ENCODE data around the gene CYB561A3. TPM values are rescaled to one million over a fixed set of nuclear protein-coding genes. Genes with fewer than 3 reads are reported as not detected.
A peak's percentile ranks its signal among the peaks of the same experiment; 100 is the strongest.

CYB561A3 gene
- total RNA-seq, 2 donors from 2014 or later, result 15.0 to 27.3 TPM

- H3K4me1 ChIP-seq, result peaks cover 0 to 32% of the 10 kb centered on the region in 2 donors
- no peak overlapping the region for H3K27ac ChIP-seq
- TF ChIP-seq, protein P1, sequence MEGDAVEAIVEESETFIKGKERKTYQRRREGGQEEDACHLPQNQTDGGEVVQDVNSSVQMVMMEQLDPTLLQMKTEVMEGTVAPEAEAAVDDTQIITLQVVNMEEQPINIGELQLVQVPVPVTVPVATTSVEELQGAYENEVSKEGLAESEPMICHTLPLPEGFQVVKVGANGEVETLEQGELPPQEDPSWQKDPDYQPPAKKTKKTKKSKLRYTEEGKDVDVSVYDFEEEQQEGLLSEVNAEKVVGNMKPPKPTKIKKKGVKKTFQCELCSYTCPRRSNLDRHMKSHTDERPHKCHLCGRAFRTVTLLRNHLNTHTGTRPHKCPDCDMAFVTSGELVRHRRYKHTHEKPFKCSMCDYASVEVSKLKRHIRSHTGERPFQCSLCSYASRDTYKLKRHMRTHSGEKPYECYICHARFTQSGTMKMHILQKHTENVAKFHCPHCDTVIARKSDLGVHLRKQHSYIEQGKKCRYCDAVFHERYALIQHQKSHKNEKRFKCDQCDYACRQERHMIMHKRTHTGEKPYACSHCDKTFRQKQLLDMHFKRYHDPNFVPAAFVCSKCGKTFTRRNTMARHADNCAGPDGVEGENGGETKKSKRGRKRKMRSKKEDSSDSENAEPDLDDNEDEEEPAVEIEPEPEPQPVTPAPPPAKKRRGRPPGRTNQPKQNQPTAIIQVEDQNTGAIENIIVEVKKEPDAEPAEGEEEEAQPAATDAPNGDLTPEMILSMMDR (IDR thresholded peaks at IDR 0.05), result no peak
- no peaks in the 10 kb centered on the region for H3K27me3 ChIP-seq
- no peak for DNase-seq (ENCODE audit: low spot score)
- no peaks in the 10 kb centered on the region for H3K9me3 ChIP-seq
- H3K4me3 ChIP-seq, result no peak overlapping the region
- peaks cover 53% of the 10 kb centered on the region for H3K36me3 ChIP-seq
These were observed 2.5 kb upstream of the CYB561A3 start for GRCh38 chr11:61364012-61364675.

- no peak for DNase-seq (ENCODE audit: low spot score)
- H3K4me3 ChIP-seq, result peak overlapping the region; percentile 66 to 70
- peaks cover 0 to 32% of the 10 kb centered on the region in 2 donors for H3K4me1 ChIP-seq
- H3K27me3 ChIP-seq, result no peaks in the 10 kb centered on the region
- H3K27ac ChIP-seq, result peak overlapping the region; percentile 98 to 99
- H3K36me3 ChIP-seq, result peaks cover 39% of the 10 kb centered on the region
- TF ChIP-seq, protein P1 (IDR thresholded peaks at IDR 0.05), result no peak
- no peaks in the 10 kb centered on the region for H3K9me3 ChIP-seq
These were observed 827 bp upstream of the CYB561A3 start for GRCh38 chr11:61362542-61362875.

DNA sequence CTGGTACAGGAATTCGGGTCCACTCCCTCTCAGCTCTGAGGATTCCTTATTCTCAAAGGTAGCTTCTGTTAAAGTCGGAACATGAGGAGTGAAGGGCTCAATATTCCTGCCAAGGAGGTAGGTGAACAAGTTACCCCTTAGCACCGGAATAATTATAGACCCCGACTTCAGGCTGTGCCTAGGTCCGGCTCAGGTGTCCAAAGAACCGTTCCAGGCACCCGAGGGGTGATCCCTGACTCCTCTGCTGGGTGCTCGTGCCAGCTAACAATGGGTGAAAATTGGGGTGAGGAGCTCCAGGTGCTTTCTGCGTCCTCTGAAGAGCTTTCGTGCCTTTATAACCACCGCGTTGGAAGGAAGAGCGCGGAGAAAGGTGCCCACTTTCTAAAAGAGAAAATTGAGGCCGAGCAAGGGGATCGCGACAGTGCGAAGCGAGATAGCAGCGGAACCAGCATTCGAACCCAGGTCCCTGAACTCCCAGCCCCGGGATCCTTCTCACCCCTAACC lies 393 bp downstream of the CYB561A3 start:
- Histone ChIP-seq H3K27ac (peak overlapping the region; percentile 98 to 99), H3K9me3 (no peaks in the 10 kb centered on the region), H3K27me3 (no peaks in the 10 kb centered on the region), H3K4me1 (peaks cover 0 to 32% of the 10 kb centered on the region in 2 donors), H3K36me3 (peaks cover 26% of the 10 kb centered on the region), H3K4me3 (peak overlapping the region; percentile 66 to 70)
- no peak for DNase-seq (ENCODE audit: low spot score)
- TF ChIP-seq, protein P1 (IDR thresholded peaks at IDR 0.05), result no peak

GRCh38 chr11:61359516-61359915 lies 2.2 kb downstream of the CYB561A3 start:
- H3K9me3 ChIP-seq, result no peaks in the 10 kb centered on the region
- H3K27ac ChIP-seq, result no peak overlapping the region
- no peaks in the 10 kb centered on the region for H3K27me3 ChIP-seq
- no peak for DNase-seq (ENCODE audit: low spot score)
- no peak overlapping the region for H3K4me3 ChIP-seq
- TF ChIP-seq, protein P1 (IDR thresholded peaks at IDR 0.05), result no peak
- H3K36me3 ChIP-seq, result peaks cover 10% of the 10 kb centered on the region
- peaks cover 0 to 32% of the 10 kb centered on the region in 2 donors for H3K4me1 ChIP-seq

DNA sequence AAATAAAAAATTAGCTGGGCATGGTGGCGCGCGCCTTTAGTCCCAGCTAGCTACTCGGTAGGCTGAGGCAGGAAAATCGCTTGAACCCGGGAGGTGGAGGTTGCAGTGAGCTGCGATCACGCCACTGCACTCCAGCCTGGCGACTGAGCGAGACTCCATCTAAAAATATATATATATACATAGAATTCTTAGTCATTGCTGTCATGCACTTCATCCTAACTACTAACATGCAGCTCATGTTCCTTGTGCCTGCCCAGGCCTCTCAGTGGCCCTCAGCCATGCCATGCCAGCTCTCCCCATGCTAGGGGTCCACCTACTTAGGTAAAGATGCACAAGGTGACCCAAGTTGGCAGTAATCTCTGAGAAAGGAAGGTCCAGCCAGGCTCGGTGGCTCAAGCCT lies 3.1 kb downstream of the CYB561A3 start:
- H3K27ac ChIP-seq, result no peak overlapping the region

More for the DNA sequence above, 3.1 kb downstream of the CYB561A3 start:
- no peak overlapping the region for H3K4me3 ChIP-seq
- no peak for DNase-seq (ENCODE audit: low spot score)
- peaks cover 0 to 30% of the 10 kb centered on the region in 2 donors for H3K4me1 ChIP-seq
- TF ChIP-seq, protein P1 (IDR thresholded peaks at IDR 0.05), result no peak
- no peaks in the 10 kb centered on the region for H3K27me3 ChIP-seq
- no peaks in the 10 kb centered on the region for H3K9me3 ChIP-seq
- H3K36me3 ChIP-seq, result peaks cover 5% of the 10 kb centered on the region
